ENCODE data around the gene GFER. TPM values are rescaled to one million over a fixed set of nuclear protein-coding genes. Genes with fewer than 3 reads are reported as not detected.

GFER gene
- total and polyA plus RNA-seq, 4 donors, result 7.4 to 28.4 (median 15.1) TPM

DNA sequence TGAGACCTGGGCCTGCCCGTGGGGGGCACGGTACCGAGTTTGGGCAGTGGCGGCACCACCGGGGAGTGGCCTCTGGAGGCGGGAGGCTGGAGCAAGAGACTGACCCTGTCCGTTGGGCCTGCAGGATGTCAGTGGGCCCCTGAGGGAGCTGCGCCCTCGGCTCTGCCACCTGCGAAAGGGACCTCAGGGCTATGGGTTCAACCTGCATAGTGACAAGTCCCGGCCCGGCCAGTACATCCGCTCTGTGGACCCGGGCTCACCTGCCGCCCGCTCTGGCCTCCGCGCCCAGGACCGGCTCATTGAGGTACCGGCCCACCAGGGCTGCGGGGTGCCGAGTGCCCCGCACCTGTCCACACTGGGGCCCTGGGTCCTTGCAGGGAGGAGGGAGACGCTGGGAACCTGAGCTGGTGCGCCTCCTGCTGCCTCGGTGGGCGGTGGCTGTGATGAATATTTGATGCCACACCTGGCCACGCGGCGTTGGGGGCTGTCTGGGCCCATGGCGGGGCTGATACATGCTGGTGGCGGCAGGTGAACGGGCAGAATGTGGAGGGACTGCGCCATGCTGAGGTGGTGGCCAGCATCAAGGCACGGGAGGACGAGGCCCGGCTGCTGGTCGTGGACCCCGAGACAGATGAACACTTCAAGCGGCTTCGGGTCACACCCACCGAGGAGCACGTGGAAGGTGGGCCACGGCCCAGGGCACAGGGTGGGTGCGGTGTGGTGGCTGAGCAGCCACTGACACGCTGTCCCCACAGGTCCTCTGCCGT is 52.4 kb downstream of the GFER start:
- Histone ChIP-seq H3K27ac (ENCODE audit: low read depth in 1 of 2, low read length in 2 of 2) (peak overlapping the region; percentile 91 to 98), H3K4me3 (ENCODE audit: low read depth in 1 of 3, low read length in 3 of 3) (peak overlapping the region; percentile 48 to 82 (median 69)), H3K36me3 (ENCODE audit: control insufficient read depth in 4 of 4, insufficient read depth in 3 of 4, low read depth in 1 of 4, low read length in 3 of 4) (peaks cover 0 to 2% (median 0%) of the 10 kb centered on the region in 4 donors), H3K27me3 (ENCODE audit: control insufficient read depth in 4 of 4, insufficient read depth in 4 of 4, low read length in 3 of 4) (no peaks in the 10 kb centered on the region), H3K9ac (ENCODE audit: low read depth in 1 of 2, low read length in 2 of 2) (peak overlapping the region; percentile 48 to 81), H3K9me3 (ENCODE audit: control insufficient read depth in 4 of 4, low read length in 3 of 4) (no peaks in the 10 kb centered on the region), H3K4me1 (ENCODE audit: control insufficient read depth in 4 of 4, insufficient read depth in 4 of 4, low read length in 3 of 4) (peaks cover 26 to 88% (median 60%) of the 10 kb centered on the region in 4 donors)
- WGBS, result 32% methylated on average over 47 of the region's 47 CpGs
- no peak for TF ChIP-seq RXRA (IDR thresholded peaks at IDR 0.05)
- DNase-seq (ENCODE audit: low spot score), result no peak

DNA sequence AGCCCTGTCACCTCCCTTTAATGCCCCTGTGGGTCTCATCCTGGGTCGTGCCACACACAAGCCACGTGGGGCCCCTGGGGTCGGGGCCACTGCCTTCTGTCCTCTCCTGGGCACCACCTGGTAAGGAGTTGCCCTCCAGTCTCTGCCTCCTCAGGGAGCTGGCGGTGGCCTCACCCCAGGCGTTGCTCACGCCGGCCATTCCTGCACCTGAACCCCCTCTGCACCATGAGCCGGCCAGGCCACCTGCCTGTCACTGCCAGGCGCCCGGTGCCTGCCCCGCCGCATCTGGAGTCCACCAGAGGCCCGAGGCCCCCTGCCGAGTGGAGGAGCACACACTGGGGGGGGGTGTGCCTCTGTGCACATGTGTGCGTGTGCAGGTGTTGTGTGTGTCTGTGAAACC is 53.1 kb downstream of the GFER start:
- 31% methylated on average over 15 of the region's 15 CpGs for WGBS
- H3K9ac ChIP-seq (ENCODE audit: low read depth in 1 of 2, low read length in 2 of 2), result peak overlapping the region; percentile 31 to 48
- H3K4me3 ChIP-seq (ENCODE audit: low read depth in 1 of 3, low read length in 3 of 3), result peak overlapping the region; percentile 48 to 82 (median 69)

More for the DNA sequence above, 53.1 kb downstream of the GFER start:
- Histone ChIP-seq H3K9me3 (ENCODE audit: control insufficient read depth in 4 of 4, low read length in 3 of 4) (no peaks in the 10 kb centered on the region), H3K36me3 (ENCODE audit: control insufficient read depth in 4 of 4, insufficient read depth in 3 of 4, low read depth in 1 of 4, low read length in 3 of 4) (peaks cover 0 to 2% (median 0%) of the 10 kb centered on the region in 4 donors), H3K4me1 (ENCODE audit: control insufficient read depth in 4 of 4, insufficient read depth in 4 of 4, low read length in 3 of 4) (peaks cover 32 to 88% (median 62%) of the 10 kb centered on the region in 4 donors), H3K27ac (ENCODE audit: low read depth in 1 of 2, low read length in 2 of 2) (peak overlapping the region; percentile 91 to 98), H3K27me3 (ENCODE audit: control insufficient read depth in 4 of 4, insufficient read depth in 4 of 4, low read length in 3 of 4) (no peaks in the 10 kb centered on the region)
- TF ChIP-seq FOXA2 (IDR thresholded peaks at IDR 0.05), result no peak
- TF ChIP-seq ATF3 (IDR thresholded peaks at IDR 0.05), result no peak
- TF ChIP-seq JUND (IDR thresholded peaks at IDR 0.05), result no peak
- no peak for TF ChIP-seq RAD21 (IDR thresholded peaks at IDR 0.05)
- TF ChIP-seq GABPA (IDR thresholded peaks at IDR 0.05 in 1 of 2, conservative IDR thresholded peaks at IDR 0.05 in 1 of 2), result no peak
- no peak for TF ChIP-seq HNF4G (IDR thresholded peaks at IDR 0.05)
- TF ChIP-seq CTCF (IDR thresholded peaks at IDR 0.05; ENCODE audit: low read depth, low read length, missing input control), result no peak
- no peak for TF ChIP-seq FOXA1 (IDR thresholded peaks at IDR 0.05)
- TF ChIP-seq SP1 (IDR thresholded peaks at IDR 0.05), result no peak
- TF ChIP-seq HNF4A (conservative IDR thresholded peaks at IDR 0.05), result no peak
- TF ChIP-seq TAF1 (conservative IDR thresholded peaks at IDR 0.05), result no peak
- TF ChIP-seq, protein P1, sequence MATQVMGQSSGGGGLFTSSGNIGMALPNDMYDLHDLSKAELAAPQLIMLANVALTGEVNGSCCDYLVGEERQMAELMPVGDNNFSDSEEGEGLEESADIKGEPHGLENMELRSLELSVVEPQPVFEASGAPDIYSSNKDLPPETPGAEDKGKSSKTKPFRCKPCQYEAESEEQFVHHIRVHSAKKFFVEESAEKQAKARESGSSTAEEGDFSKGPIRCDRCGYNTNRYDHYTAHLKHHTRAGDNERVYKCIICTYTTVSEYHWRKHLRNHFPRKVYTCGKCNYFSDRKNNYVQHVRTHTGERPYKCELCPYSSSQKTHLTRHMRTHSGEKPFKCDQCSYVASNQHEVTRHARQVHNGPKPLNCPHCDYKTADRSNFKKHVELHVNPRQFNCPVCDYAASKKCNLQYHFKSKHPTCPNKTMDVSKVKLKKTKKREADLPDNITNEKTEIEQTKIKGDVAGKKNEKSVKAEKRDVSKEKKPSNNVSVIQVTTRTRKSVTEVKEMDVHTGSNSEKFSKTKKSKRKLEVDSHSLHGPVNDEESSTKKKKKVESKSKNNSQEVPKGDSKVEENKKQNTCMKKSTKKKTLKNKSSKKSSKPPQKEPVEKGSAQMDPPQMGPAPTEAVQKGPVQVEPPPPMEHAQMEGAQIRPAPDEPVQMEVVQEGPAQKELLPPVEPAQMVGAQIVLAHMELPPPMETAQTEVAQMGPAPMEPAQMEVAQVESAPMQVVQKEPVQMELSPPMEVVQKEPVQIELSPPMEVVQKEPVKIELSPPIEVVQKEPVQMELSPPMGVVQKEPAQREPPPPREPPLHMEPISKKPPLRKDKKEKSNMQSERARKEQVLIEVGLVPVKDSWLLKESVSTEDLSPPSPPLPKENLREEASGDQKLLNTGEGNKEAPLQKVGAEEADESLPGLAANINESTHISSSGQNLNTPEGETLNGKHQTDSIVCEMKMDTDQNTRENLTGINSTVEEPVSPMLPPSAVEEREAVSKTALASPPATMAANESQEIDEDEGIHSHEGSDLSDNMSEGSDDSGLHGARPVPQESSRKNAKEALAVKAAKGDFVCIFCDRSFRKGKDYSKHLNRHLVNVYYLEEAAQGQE (IDR thresholded peaks at IDR 0.05), result no peak
- TF ChIP-seq, protein P2, sequence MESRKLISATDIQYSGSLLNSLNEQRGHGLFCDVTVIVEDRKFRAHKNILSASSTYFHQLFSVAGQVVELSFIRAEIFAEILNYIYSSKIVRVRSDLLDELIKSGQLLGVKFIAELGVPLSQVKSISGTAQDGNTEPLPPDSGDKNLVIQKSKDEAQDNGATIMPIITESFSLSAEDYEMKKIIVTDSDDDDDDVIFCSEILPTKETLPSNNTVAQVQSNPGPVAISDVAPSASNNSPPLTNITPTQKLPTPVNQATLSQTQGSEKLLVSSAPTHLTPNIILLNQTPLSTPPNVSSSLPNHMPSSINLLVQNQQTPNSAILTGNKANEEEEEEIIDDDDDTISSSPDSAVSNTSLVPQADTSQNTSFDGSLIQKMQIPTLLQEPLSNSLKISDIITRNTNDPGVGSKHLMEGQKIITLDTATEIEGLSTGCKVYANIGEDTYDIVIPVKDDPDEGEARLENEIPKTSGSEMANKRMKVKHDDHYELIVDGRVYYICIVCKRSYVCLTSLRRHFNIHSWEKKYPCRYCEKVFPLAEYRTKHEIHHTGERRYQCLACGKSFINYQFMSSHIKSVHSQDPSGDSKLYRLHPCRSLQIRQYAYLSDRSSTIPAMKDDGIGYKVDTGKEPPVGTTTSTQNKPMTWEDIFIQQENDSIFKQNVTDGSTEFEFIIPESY (IDR thresholded peaks at IDR 0.05), result no peak
- TF ChIP-seq YY1 (IDR thresholded peaks at IDR 0.05), result no peak
- DNase-seq (ENCODE audit: low spot score), result no peak

Small RNAs within 50 kb of the gene (small RNA-seq; reads per million reads assigned to genes)
- gene AC005363.2 (not detected), gene RN7SL219P (not detected), gene SNORA10 (not detected), gene SNORA64 (not detected)

Other genes starting within 250 kb of the GFER start
Only the 30 nearest of the 31 such genes appear.
- gene NME3, start 212.7 kb upstream of the GFER start, total RNA-seq, result 10 to 100 TPM; 10.4 to 12.8 TPM
- 10 to 100 TPM; 26.0 to 38.0 TPM for gene NME3, start 212.7 kb upstream of the GFER start, polyA plus RNA-seq
- 1 to 10 TPM; 4.2 to 9.0 TPM for gene EME2, start 211.4 kb upstream of the GFER start, total RNA-seq
- gene EME2, start 211.4 kb upstream of the GFER start, polyA plus RNA-seq, result 1 to 10 TPM; 1.4 to 1.8 TPM
- 10 to 100 TPM; 42.4 to 46.7 TPM for gene MRPS34, start 211.1 kb upstream of the GFER start, total RNA-seq
- 100 to 1,000 TPM in 1 of 2 donors, 10 to 100 TPM in 1; 70.7 to 100 TPM for gene MRPS34, start 211.1 kb upstream of the GFER start, polyA plus RNA-seq
- 10 to 100 TPM; 27.7 to 44.5 TPM for gene SPSB3, start 201.6 kb upstream of the GFER start, total RNA-seq
- 10 to 100 TPM; 31.1 to 60.5 TPM for gene SPSB3, start 201.6 kb upstream of the GFER start, polyA plus RNA-seq
- gene NUBP2, start 201.2 kb upstream of the GFER start, total RNA-seq, result 10 to 100 TPM; 28.9 to 80.9 TPM
- gene NUBP2, start 201.2 kb upstream of the GFER start, polyA plus RNA-seq, result 10 to 100 TPM; 51.8 to 56.3 TPM
- gene IGFALS, start 190.5 kb upstream of the GFER start, total RNA-seq, result 100 to 1,000 TPM in 1 of 2 donors, 10 to 100 TPM in 1; 19.8 to 161 TPM
- 10 to 100 TPM; 62.6 to 74.2 TPM for gene IGFALS, start 190.5 kb upstream of the GFER start, polyA plus RNA-seq
- 100 to 1,000 TPM; 219 to 252 TPM for gene HAGH, start 157.4 kb upstream of the GFER start, total RNA-seq
- gene HAGH, start 157.4 kb upstream of the GFER start, polyA plus RNA-seq, result 100 to 1,000 TPM; 169 to 188 TPM
- 10 to 100 TPM; 71.9 to 84.2 TPM for gene FAHD1, start 157.0 kb upstream of the GFER start, total RNA-seq
- 10 to 100 TPM; 42.7 to 50.9 TPM for gene FAHD1, start 157.0 kb upstream of the GFER start, polyA plus RNA-seq
- 1 to 10 TPM in 1 of 2 donors, not detected in 1; 2.2 TPM for gene MEIOB, start 112.0 kb upstream of the GFER start, total RNA-seq
- under 1 TPM in 1 of 2 donors, not detected in 1; 0.33 TPM for gene MEIOB, start 112.0 kb upstream of the GFER start, polyA plus RNA-seq
- not detected for gene HS3ST6, start 65.8 kb upstream of the GFER start, total RNA-seq
- not detected for gene HS3ST6, start 65.8 kb upstream of the GFER start, polyA plus RNA-seq
- gene MSRB1, start 41.0 kb upstream of the GFER start, total RNA-seq, result 10 to 100 TPM; 32.2 to 43.9 TPM
- gene MSRB1, start 41.0 kb upstream of the GFER start, polyA plus RNA-seq, result 100 to 1,000 TPM; 152 to 169 TPM
- not detected for gene RPL3L, start 29.5 kb upstream of the GFER start, total RNA-seq
- under 1 TPM in 1 of 2 donors, not detected in 1; 0.14 TPM for gene RPL3L, start 29.5 kb upstream of the GFER start, polyA plus RNA-seq
- 100 to 1,000 TPM in 1 of 2 donors, 10 to 100 TPM in 1; 93.9 to 110 TPM for gene NDUFB10, start 24.7 kb upstream of the GFER start, total RNA-seq
- gene NDUFB10, start 24.7 kb upstream of the GFER start, polyA plus RNA-seq, result 100 to 1,000 TPM; 156 to 195 TPM
- gene RPS2, start 19.4 kb upstream of the GFER start, total RNA-seq, result 1,000 to 10,000 TPM in 1 of 2 donors, 100 to 1,000 TPM in 1; 621 to 1,440 TPM
- gene RPS2, start 19.4 kb upstream of the GFER start, polyA plus RNA-seq, result 1,000 to 10,000 TPM in 1 of 2 donors, 100 to 1,000 TPM in 1; 524 to 1,259 TPM
- gene RNF151, start 17.3 kb upstream of the GFER start, total RNA-seq, result not detected
- gene RNF151, start 17.3 kb upstream of the GFER start, polyA plus RNA-seq, result not detected
- 10 to 100 TPM; 12.5 to 13.9 TPM for gene TBL3, start 12.1 kb upstream of the GFER start, total RNA-seq
- gene TBL3, start 12.1 kb upstream of the GFER start, polyA plus RNA-seq, result 10 to 100 TPM; 14.5 to 24.3 TPM
- gene NOXO1, start 2.7 kb upstream of the GFER start, total RNA-seq, result under 1 TPM; 0.28 to 0.67 TPM
- gene NOXO1, start 2.7 kb upstream of the GFER start, polyA plus RNA-seq, result under 1 TPM in 1 of 2 donors, not detected in 1; 0.63 TPM
- gene SYNGR3, start 5.8 kb downstream of the GFER start, total RNA-seq, result under 1 TPM; 0.17 to 0.47 TPM
- gene SYNGR3, start 5.8 kb downstream of the GFER start, polyA plus RNA-seq, result under 1 TPM in 1 of 2 donors, not detected in 1; 0.09 TPM
- 10 to 100 TPM; 12.8 to 19.7 TPM for gene ZNF598, start 25.6 kb downstream of the GFER start, total RNA-seq
- 10 to 100 TPM in 1 of 2 donors, 1 to 10 TPM in 1; 2.7 to 28.4 TPM for gene ZNF598, start 25.6 kb downstream of the GFER start, polyA plus RNA-seq
- gene NPW, start 35.6 kb downstream of the GFER start, total RNA-seq, result 1 to 10 TPM; 1.3 to 8.4 TPM
- 10 to 100 TPM in 1 of 2 donors, 1 to 10 TPM in 1; 9.9 to 20.6 TPM for gene NPW, start 35.6 kb downstream of the GFER start, polyA plus RNA-seq
- 10 to 100 TPM; 36.6 to 85.8 TPM for gene NHERF2, start 42.7 kb downstream of the GFER start, total RNA-seq
- gene NHERF2, start 42.7 kb downstream of the GFER start, polyA plus RNA-seq, result 100 to 1,000 TPM in 1 of 2 donors, 10 to 100 TPM in 1; 62.4 to 205 TPM
- gene NTHL1, start 63.6 kb downstream of the GFER start, total RNA-seq, result 10 to 100 TPM; 10.4 to 12.7 TPM
- gene NTHL1, start 63.6 kb downstream of the GFER start, polyA plus RNA-seq, result 100 to 1,000 TPM in 1 of 2 donors, 10 to 100 TPM in 1; 25.4 to 166 TPM
- gene TSC2, start 63.8 kb downstream of the GFER start, total RNA-seq, result 10 to 100 TPM; 28.3 to 51.2 TPM
- gene TSC2, start 63.8 kb downstream of the GFER start, polyA plus RNA-seq, result 10 to 100 TPM; 23.3 to 29.1 TPM
- gene PKD1, start 151.7 kb downstream of the GFER start, total RNA-seq, result 10 to 100 TPM; 30.6 to 58.4 TPM
- gene PKD1, start 151.7 kb downstream of the GFER start, polyA plus RNA-seq, result 10 to 100 TPM in 1 of 2 donors, 1 to 10 TPM in 1; 8.0 to 20.6 TPM
- gene RAB26, start 164.4 kb downstream of the GFER start, total RNA-seq, result 1 to 10 TPM; 1.9 to 3.9 TPM
- 1 to 10 TPM; 2.6 to 3.4 TPM for gene RAB26, start 164.4 kb downstream of the GFER start, polyA plus RNA-seq
- 10 to 100 TPM; 33.2 to 34.8 TPM for gene TRAF7, start 171.6 kb downstream of the GFER start, total RNA-seq
- 10 to 100 TPM; 14.7 to 36.6 TPM for gene TRAF7, start 171.6 kb downstream of the GFER start, polyA plus RNA-seq
- under 1 TPM; under 0.01 to 0.09 TPM for gene CASKIN1, start 212.4 kb downstream of the GFER start, total RNA-seq
- gene CASKIN1, start 212.4 kb downstream of the GFER start, polyA plus RNA-seq, result under 1 TPM in 1 of 2 donors, not detected in 1; 0.17 TPM
- 10 to 100 TPM; 11.1 to 14.4 TPM for gene MLST8, start 221.3 kb downstream of the GFER start, total RNA-seq
- 10 to 100 TPM; 26.0 to 26.7 TPM for gene MLST8, start 221.3 kb downstream of the GFER start, polyA plus RNA-seq
- gene BRICD5, start 226.7 kb downstream of the GFER start, total RNA-seq, result 1 to 10 TPM; 1.9 TPM
- under 1 TPM; 0.26 to 0.91 TPM for gene BRICD5, start 226.7 kb downstream of the GFER start, polyA plus RNA-seq
- 1 to 10 TPM; 5.8 to 9.9 TPM for gene PGP, start 230.6 kb downstream of the GFER start, total RNA-seq
- 1 to 10 TPM; 3.4 to 6.8 TPM for gene PGP, start 230.6 kb downstream of the GFER start, polyA plus RNA-seq